Keratinocyte (primary cell): ENCODE data around the gene ATMIN. TPM values are rescaled to one million over a fixed set of nuclear protein-coding genes. Genes with fewer than 3 reads are reported as not detected.

Source experiments
- DNase-seq: peaks from one replicate; pipeline ENCODE4 v3.0.0-alpha.2; 2011; ENCODE audit warnings: low read depth, missing footprints, low spot score
- FAIRE-seq: peaks from 2 replicates; lab custom pipeline; 2011; peaks lifted over from hg19 to GRCh38; lab: Jason Lieb, UNC
- H2AFZ ChIP-seq: 2 replicates; pipeline ENCODE4 v1.6.0; 2012; ENCODE audit warnings: low read length, control low read depth, inconsistent platforms; ENCODE audit not compliant: control insufficient read depth
- H3K27ac ChIP-seq: 2 replicates; pipeline ENCODE4 v1.5.1; 2011; ENCODE audit warnings: low read length; ENCODE audit not compliant: control insufficient read depth, insufficient read depth
- H3K27me3 ChIP-seq: 3 replicates; pipeline ENCODE4 v1.6.0; 2011; ENCODE audit warnings: low read length; ENCODE audit not compliant: control insufficient read depth, insufficient read depth; ENCODE audit errors: extremely low read depth
- H3K36me3 ChIP-seq, 2 experiments: 2 replicates in 1 of 2; 3 replicates in 1 of 2; pipeline ENCODE4 v1.5.1; 2011; ENCODE audit warnings: low read length in 2 of 2, mild to moderate bottlenecking in 1 of 2; ENCODE audit not compliant: control insufficient read depth in 2 of 2, insufficient read depth in 2 of 2; ENCODE audit errors: extremely low read depth in 1 of 2
- H3K4me1 ChIP-seq: 3 replicates; pipeline ENCODE4 v1.5.1; 2011; ENCODE audit warnings: low read length; ENCODE audit not compliant: control insufficient read depth, insufficient read depth; ENCODE audit errors: extremely low read depth
- H3K4me2 ChIP-seq: 3 replicates; pipeline ENCODE4 v1.6.0; 2011; ENCODE audit warnings: low read depth, low read length; ENCODE audit not compliant: control insufficient read depth, insufficient read depth; ENCODE audit errors: extremely low read depth
- H3K4me3 ChIP-seq, 3 experiments: fragments of 200-600 bp in 1 of 3; sonication (generic) in 1 of 3; 2 replicates in 2 of 3; 3 replicates in 1 of 3; pipeline ENCODE4 v1.5.1; 2011 to 2016; ENCODE audit warnings: low read length in 3 of 3, mild to moderate bottlenecking in 3 of 3, control low read depth in 2 of 3, inconsistent platforms in 1 of 3, low read depth in 1 of 3, mixed read lengths in 1 of 3, mixed run types in 1 of 3, moderate library complexity in 1 of 3; ENCODE audit not compliant: control insufficient read depth in 2 of 3, insufficient read depth in 2 of 3; ENCODE audit errors: extremely low read depth in 1 of 3
- H3K79me2 ChIP-seq: 2 replicates; pipeline ENCODE4 v1.6.0; 2012; ENCODE audit warnings: low read length; ENCODE audit not compliant: control insufficient read depth, insufficient read depth
- H3K9ac ChIP-seq: 3 replicates; pipeline ENCODE4 v1.6.0; 2011; ENCODE audit warnings: low read length; ENCODE audit not compliant: control insufficient read depth, insufficient read depth; ENCODE audit errors: extremely low read depth
- H3K9me1 ChIP-seq: 3 replicates; pipeline ENCODE4 v1.6.0; 2011; ENCODE audit warnings: low read length; ENCODE audit not compliant: control insufficient read depth, insufficient read depth; ENCODE audit errors: extremely low read depth
- H3K9me3 ChIP-seq: 2 replicates; pipeline ENCODE4 v1.5.1; 2012; ENCODE audit warnings: low read depth, low read length; ENCODE audit not compliant: control insufficient read depth
- H4K20me1 ChIP-seq: 3 replicates; pipeline ENCODE4 v1.6.0; 2011; ENCODE audit warnings: low read length; ENCODE audit not compliant: control insufficient read depth, insufficient read depth; ENCODE audit errors: extremely low read depth
- CTCF ChIP-seq, 3 experiments: IDR thresholded peaks in 1 of 3; conservative IDR thresholded peaks in 1 of 3; optimal IDR thresholded peaks in 1 of 3; 2 replicates in 2 of 3; 3 replicates in 1 of 3; pipeline versions ENCODE3 to v1.5.1; 2011; ENCODE audit warnings: low read length in 3 of 3, mild to moderate bottlenecking in 3 of 3, moderate library complexity in 2 of 3, control low read depth in 1 of 3, inconsistent platforms in 1 of 3; ENCODE audit not compliant: insufficient read depth in 2 of 3; ENCODE audit errors: extremely low read depth in 1 of 3
- EZH2 ChIP-seq: IDR thresholded peaks from one replicate; pipeline ENCODE4 v1.6.1; 2012; ENCODE audit warnings: inconsistent platforms, mild to moderate bottlenecking, low read length, moderate library complexity
- dilution Hi-C: fragments of 300-500 bp; cut with MboI; formaldehyde crosslinking; loops from one replicate; pipeline ENCODE4 v1.7.0; 2020; ENCODE audit warnings: low sequenced_read_pairs; ENCODE audit not compliant: extremely low pct_ligation_motif_present
- polyA plus RNA-seq, 5 experiments: library from polyadenylated mRNA; depleted of rRNA in 3 of 5; stranded (reverse) in 3 of 5; stranded (forward) in 1 of 5; unstranded in 1 of 5; fragments of >200 nt; gene quantifications; 1 replicate in 1 of 5; 2 replicates in 3 of 5; 3 replicates in 1 of 5; pipeline versions ENCODE4 v1.2.1 to v1.2.3, GENCODE V29; 2011 to 2012; ENCODE audit warnings: missing spikeins in 2 of 5, low read depth in 1 of 5, low replicate concordance in 1 of 5

The ATMIN gene
- polyA plus RNA-seq, 1 donor (not counting 4 experiments of a cell fraction or from before 2014, with no cell fraction given) = 31.2 TPM

- no peak overlapping the region for H3K4me3 ChIP-seq
- no peak overlapping the region for H3K4me2 ChIP-seq
- no peak for DNase-seq
- peaks cover 4 to 27% of the 10 kb centered on the region in 2 experiments for H3K36me3 ChIP-seq
- H3K27ac ChIP-seq = no peak overlapping the region
- no peak for TF ChIP-seq EZH2
- TF ChIP-seq CTCF (optimal IDR thresholded peaks at IDR 0.05 in 1 of 3, IDR thresholded peaks at IDR 0.05 in 1 of 3, conservative IDR thresholded peaks at IDR 0.05 in 1 of 3; ENCODE audit: extremely low read depth in 1 of 3, insufficient read depth in 2 of 3, low read length in 3 of 3) = no peak
- dilution Hi-C loops = no loop called here
- H3K27me3 ChIP-seq = no peaks in the 10 kb centered on the region
- H3K79me2 ChIP-seq = no peaks in the 10 kb centered on the region
- no peak for FAIRE-seq
- H4K20me1 ChIP-seq = no peaks in the 10 kb centered on the region
- H3K9me3 ChIP-seq = no peaks in the 10 kb centered on the region
- H2AFZ ChIP-seq = no peak overlapping the region
- no peak overlapping the region for H3K9ac ChIP-seq
- H3K9me1 ChIP-seq = no peaks in the 10 kb centered on the region
- no peaks in the 10 kb centered on the region for H3K4me1 ChIP-seq
Observed at GRCh38 chr16:81026429-81026828, 9.2 kb upstream of the ATMIN start.

- Histone ChIP-seq H3K4me3 (no peak overlapping the region), H3K4me2 (no peak overlapping the region), H3K9me3 (no peaks in the 10 kb centered on the region), H3K4me1 (no peaks in the 10 kb centered on the region), H2AFZ (no peak overlapping the region), H3K79me2 (no peaks in the 10 kb centered on the region), H3K27me3 (no peaks in the 10 kb centered on the region), H3K9ac (no peak overlapping the region), H4K20me1 (no peaks in the 10 kb centered on the region), H3K27ac (no peak overlapping the region), H3K36me3 (peaks cover 2 to 9% of the 10 kb centered on the region in 2 experiments), H3K9me1 (no peaks in the 10 kb centered on the region)
- no peak for FAIRE-seq
- TF ChIP-seq CTCF (optimal IDR thresholded peaks at IDR 0.05 in 1 of 3, IDR thresholded peaks at IDR 0.05 in 1 of 3, conservative IDR thresholded peaks at IDR 0.05 in 1 of 3; ENCODE audit: extremely low read depth in 1 of 3, insufficient read depth in 2 of 3, low read length in 3 of 3) (no peak), EZH2 (no peak)
- DNase-seq = no peak
- dilution Hi-C loops = no loop called here
Observed at GRCh38 chr16:81029930-81030604, 5.6 kb upstream of the ATMIN start.
